Thoracic aorta (tissue), 2 donors: ENCODE measurements around the gene PPP1R36. TPM values are rescaled to one million over a fixed set of nuclear protein-coding genes. Genes with fewer than 3 reads are reported as not detected.

ENCODE experiments used
- ATAC-seq: fragments of 150-250 bp; one replicate; pipeline ENCODE4 v1.8.0; 2017; ENCODE audit warnings: low read depth; ENCODE audit not compliant: insufficient number of reproducible peaks, low FRiP score
- DNase-seq: peaks from one replicate; pipeline ENCODE4 v3.0.0-alpha.2; 2020; ENCODE audit warnings: low spot score
- H3K27ac ChIP-seq, 2 donors: fragments of 200-600 bp; sonication (generic); 1 replicate in 1 of 2; 2 replicates in 1 of 2; pipeline ENCODE4 v1.5.1; 2016; ENCODE audit warnings: mild to moderate bottlenecking in 2 of 2, moderate library complexity in 2 of 2
- H3K27me3 ChIP-seq: fragments of 200-600 bp; sonication (generic); replicated peaks from 2 replicates; pipeline ENCODE4 v1.6.0; 2016; ENCODE audit warnings: mild to moderate bottlenecking; ENCODE audit not compliant: insufficient read depth
- H3K36me3 ChIP-seq: fragments of 200-600 bp; sonication (generic); one replicate; pipeline ENCODE4 v1.5.1; 2016
- H3K4me1 ChIP-seq, 2 donors: fragments of 200-600 bp; sonication (generic); 1 replicate in 1 of 2; 2 replicates in 1 of 2; pipeline versions ENCODE4 v1.5.1 to v1.6.0; 2016; ENCODE audit warnings: low read depth in 2 of 2, mild to moderate bottlenecking in 1 of 2; ENCODE audit not compliant: control insufficient read depth in 1 of 2
- H3K4me3 ChIP-seq: fragments of 200-600 bp; sonication (generic); 2 replicates; pipeline ENCODE4 v1.5.1; 2016; ENCODE audit warnings: mild to moderate bottlenecking
- H3K9me3 ChIP-seq: fragments of 200-600 bp; sonication (generic); 2 replicates; pipeline ENCODE4 v1.5.1; 2016
- CTCF ChIP-seq: fragments of 200-600 bp; sonication (generic); IDR thresholded peaks from one replicate; pipeline ENCODE4 v1.5.1; 2019; ENCODE audit warnings: antibody characterized with exemption
- total RNA-seq, 2 donors: library from RNA; depleted of rRNA; stranded (reverse); fragments of >200 nt; gene quantifications; one replicate each; pipeline versions ENCODE4 v1.1.0 to v1.2.3, GENCODE V29; 2016

Gene PPP1R36
- total RNA-seq, 2 donors from 2014 or later: not detected

- ATAC-seq (no peak), DNase-seq (no peak)
- Histone ChIP-seq H3K27ac (no peak overlapping the region), H3K9me3 (no peaks in the 10 kb centered on the region), H3K27me3 (no peaks in the 10 kb centered on the region), H3K4me1 (peaks cover 0 to 7% of the 10 kb centered on the region in 2 donors), H3K4me3 (no peak overlapping the region), H3K36me3 (no peaks in the 10 kb centered on the region)
- TF ChIP-seq CTCF: no peak
Measured at GRCh38 chr14:64581363-64581762, 31.6 kb downstream of the PPP1R36 start.

- no peak for TF ChIP-seq CTCF
- DNase-seq: no peak
- Histone ChIP-seq H3K27ac (no peak overlapping the region), H3K36me3 (no peaks in the 10 kb centered on the region), H3K4me3 (no peak overlapping the region), H3K9me3 (no peaks in the 10 kb centered on the region), H3K4me1 (peaks cover 0 to 7% of the 10 kb centered on the region in 2 donors), H3K27me3 (no peaks in the 10 kb centered on the region)
- ATAC-seq: no peak
Measured at GRCh38 chr14:64581817-64582216, 32.1 kb downstream of the PPP1R36 start.

- ATAC-seq (no peak), DNase-seq (no peak)
- Histone ChIP-seq H3K9me3 (no peaks in the 10 kb centered on the region), H3K4me1 (peaks cover 0 to 7% of the 10 kb centered on the region in 2 donors), H3K4me3 (no peak overlapping the region), H3K36me3 (no peaks in the 10 kb centered on the region), H3K27ac (no peak overlapping the region), H3K27me3 (no peaks in the 10 kb centered on the region)
- no peak for TF ChIP-seq CTCF
Measured at GRCh38 chr14:64584190-64584589, 34.4 kb downstream of the PPP1R36 start.

DNA sequence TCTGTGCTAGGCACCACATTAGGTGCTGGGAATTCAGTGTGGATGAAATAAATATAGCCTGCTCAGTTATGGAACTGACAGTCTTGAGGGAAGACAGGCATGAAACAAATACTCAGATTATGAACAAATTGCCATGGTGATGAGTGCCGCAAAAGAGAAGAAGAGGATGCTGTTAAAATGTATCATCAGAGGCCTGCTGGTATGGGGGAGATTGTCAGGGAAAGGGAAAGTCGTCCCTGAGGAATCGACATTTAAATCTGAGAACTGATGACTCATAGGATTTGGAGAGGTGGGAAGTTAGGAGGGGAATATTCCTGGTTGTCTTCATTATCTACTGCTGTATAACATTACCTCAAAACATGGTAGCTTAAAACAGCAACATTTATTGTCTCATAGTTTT is 42.0 kb downstream of the PPP1R36 start:
- TF ChIP-seq CTCF: no peak
- ATAC-seq: no peak
- Histone ChIP-seq H3K27ac (no peak overlapping the region), H3K36me3 (no peaks in the 10 kb centered on the region), H3K4me1 (no peaks in the 10 kb centered on the region), H3K4me3 (no peak overlapping the region), H3K9me3 (no peaks in the 10 kb centered on the region), H3K27me3 (no peaks in the 10 kb centered on the region)
- DNase-seq: no peak

DNA sequence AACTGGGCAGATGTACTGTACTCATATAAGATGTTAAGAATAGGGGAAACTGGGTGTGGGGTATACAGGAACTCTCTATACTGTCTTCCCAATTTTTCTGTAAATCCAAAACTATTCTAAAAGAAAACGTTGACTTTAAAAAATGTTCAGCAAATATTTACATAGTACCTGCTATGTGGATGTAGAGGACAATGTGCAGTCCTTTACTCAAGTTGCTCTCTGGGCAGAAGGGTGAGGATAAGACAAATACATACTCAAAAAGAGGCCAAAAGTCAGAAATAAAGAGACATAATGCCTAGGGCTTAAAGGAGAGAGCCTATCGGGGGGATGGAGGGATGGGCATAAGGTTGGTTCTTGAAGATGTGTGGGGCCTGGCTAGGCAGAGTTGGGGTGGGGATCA is 44.7 kb downstream of the PPP1R36 start:
- no peaks in the 10 kb centered on the region for H3K4me1 ChIP-seq
- H3K27me3 ChIP-seq: no peaks in the 10 kb centered on the region
- ATAC-seq (no peak), DNase-seq (no peak)
- H3K27ac ChIP-seq: no peak overlapping the region
- no peaks in the 10 kb centered on the region for H3K36me3 ChIP-seq
- TF ChIP-seq CTCF: no peak
- no peak overlapping the region for H3K4me3 ChIP-seq
- no peaks in the 10 kb centered on the region for H3K9me3 ChIP-seq
